Body of pancreas (tissue), 4 donors: ENCODE measurements around the gene AFDN. TPM values are rescaled to one million over a fixed set of nuclear protein-coding genes. Genes with fewer than 3 reads are reported as not detected.

Experiments used
- ATAC-seq: fragments of 150-250 bp; one replicate; pipeline ENCODE4 v1.9.1; 2016
- DNase-seq, 4 donors: peaks; one replicate each; pipeline ENCODE4 v3.0.0-alpha.2; 2019
- H3K27ac ChIP-seq, 4 donors: fragments of 200-600 bp; sonication (generic); 1 replicate in 3 of 4; 2 replicates in 1 of 4; pipeline versions ENCODE4 v1.5.1 to v1.6.1; 2016 to 2019; ENCODE audit warnings: mild to moderate bottlenecking in 1 of 4, mixed read lengths in 1 of 4, moderate library complexity in 1 of 4
- H3K27me3 ChIP-seq, 2 donors: fragments of 200-600 bp; sonication (generic); one replicate each; pipeline ENCODE4 v1.6.0; 2016; ENCODE audit warnings: mild to moderate bottlenecking in 1 of 2
- H3K36me3 ChIP-seq, 2 donors: fragments of 200-600 bp; sonication (generic); replicated peaks in 1 of 2; 2 replicates each; pipeline ENCODE4 v1.5.1; 2016; ENCODE audit warnings: low read depth in 2 of 2; ENCODE audit not compliant: insufficient read depth in 1 of 2
- H3K4me1 ChIP-seq: fragments of 200-600 bp; sonication (generic); one replicate; pipeline ENCODE4 v1.6.0; 2016
- H3K4me3 ChIP-seq, 2 donors: fragments of 200-600 bp; sonication (generic); 1 replicate in 1 of 2; 2 replicates in 1 of 2; pipeline ENCODE4 v1.5.1; 2016 to 2019
- H3K9me3 ChIP-seq, 3 donors: fragments of 200-600 bp; sonication (generic); 1 replicate in 2 of 3; 2 replicates in 1 of 3; pipeline ENCODE4 v1.5.1; 2016
- CTCF ChIP-seq, 7 experiments: fragments of 450-650 bp in 4 of 7; fragments of 200-600 bp in 3 of 7; sonication (generic) in 3 of 7; IDR thresholded peaks; one replicate each; pipeline ENCODE4 v1.5.1; 2016 to 2019; ENCODE audit warnings: antibody characterized with exemption in 7 of 7
- POLR2A ChIP-seq, 3 donors: fragments of 450-650 bp; IDR thresholded peaks; one replicate each; pipeline ENCODE4 v1.6.1; 2016; ENCODE audit warnings: antibody characterized with exemption in 3 of 3, mild to moderate bottlenecking in 2 of 3
- WGBS, 2 donors: methylation state at CpG; one replicate each; pipeline ENCODE4 v1.1.5; 2017; 5-methylcytosine and 5-hydroxymethylcytosine counted together
- intact Hi-C: fragments of 100-400 bp; cut with DNase I; formaldehyde crosslinking; loops from one replicate; pipeline ENCODE4 v1.15.1; 2023
- total RNA-seq, 2 donors: library from RNA; depleted of rRNA; stranded (reverse); fragments of >200 nt; gene quantifications; one replicate each; pipeline ENCODE4 v1.1.0, GENCODE V29; 2016

AFDN gene
- total RNA-seq, 2 donors from 2014 or later, result 160 to 195 TPM

- 88 to 93% methylated on average over 7 of the region's 7 CpGs for WGBS, 2 donors
- TF ChIP-seq CTCF (IDR thresholded peaks at IDR 0.05) (no peak), POLR2A (IDR thresholded peaks at IDR 0.05) (no peak)
- intact Hi-C loops, result no loop called here
- Histone ChIP-seq H3K36me3 (peaks cover 0 to 9% of the 10 kb centered on the region in 2 donors), H3K4me3 (no peak overlapping the region), H3K27ac (no peak overlapping the region), H3K27me3 (no peaks in the 10 kb centered on the region), H3K9me3 (no peaks in the 10 kb centered on the region), H3K4me1 (peaks cover 6% of the 10 kb centered on the region)
- DNase-seq (no peak), ATAC-seq (no peak)
Observed at GRCh38 chr6:167910652-167911051, 83.9 kb downstream of the AFDN start.

- H3K4me3 ChIP-seq, result no peak overlapping the region
- H3K27ac ChIP-seq, result no peak overlapping the region
- no peaks in the 10 kb centered on the region for H3K27me3 ChIP-seq
- no peak for ATAC-seq
- DNase-seq, result no peak
- 90 to 91% methylated on average over 2 of the region's 2 CpGs for WGBS, 2 donors
- no peaks in the 10 kb centered on the region for H3K9me3 ChIP-seq
- TF ChIP-seq POLR2A (IDR thresholded peaks at IDR 0.05), result no peak
- no peak for TF ChIP-seq CTCF (IDR thresholded peaks at IDR 0.05)
- H3K4me1 ChIP-seq, result peaks cover 6% of the 10 kb centered on the region
- intact Hi-C loops, result no loop called here
- H3K36me3 ChIP-seq, result peaks cover 0 to 16% of the 10 kb centered on the region in 2 donors
Observed at GRCh38 chr6:167912494-167912893, 85.8 kb downstream of the AFDN start.

- DNase-seq (no peak), ATAC-seq (no peak)
- intact Hi-C loops, result no loop called here
- peaks cover 0 to 16% of the 10 kb centered on the region in 2 donors for H3K36me3 ChIP-seq
- no peaks in the 10 kb centered on the region for H3K9me3 ChIP-seq
- WGBS, 2 donors, result 86 to 88% methylated on average over 3 of the region's 3 CpGs
- TF ChIP-seq POLR2A (IDR thresholded peaks at IDR 0.05), result no peak
- no peak for TF ChIP-seq CTCF (IDR thresholded peaks at IDR 0.05)
- H3K4me1 ChIP-seq, result peaks cover 6% of the 10 kb centered on the region
- H3K27me3 ChIP-seq, result no peaks in the 10 kb centered on the region
- H3K4me3 ChIP-seq, result no peak overlapping the region
- H3K27ac ChIP-seq, result no peak overlapping the region
Observed at GRCh38 chr6:167913699-167914098, 87.0 kb downstream of the AFDN start.

- WGBS, 2 donors, result 89 to 94% methylated on average over 10 of the region's 10 CpGs
- peaks cover 0 to 21% of the 10 kb centered on the region in 2 donors for H3K36me3 ChIP-seq
- H3K4me3 ChIP-seq, result no peak overlapping the region
- no peaks in the 10 kb centered on the region for H3K9me3 ChIP-seq
- H3K27me3 ChIP-seq, result no peaks in the 10 kb centered on the region
- TF ChIP-seq POLR2A (IDR thresholded peaks at IDR 0.05), result no peak
- intact Hi-C loops, result no loop called here
- H3K27ac ChIP-seq, result no peak overlapping the region
- no peak for ATAC-seq
- no peak for DNase-seq
- no peaks in the 10 kb centered on the region for H3K4me1 ChIP-seq
Observed at GRCh38 chr6:167915139-167915538, 88.4 kb downstream of the AFDN start.

- Histone ChIP-seq H3K4me3 (no peak overlapping the region), H3K27me3 (no peaks in the 10 kb centered on the region), H3K36me3 (peaks cover 0 to 23% of the 10 kb centered on the region in 2 donors), H3K9me3 (no peaks in the 10 kb centered on the region), H3K4me1 (no peaks in the 10 kb centered on the region), H3K27ac (no peak overlapping the region)
- 92 to 95% methylated on average over 2 of the region's 2 CpGs for WGBS, 2 donors
- no peak for TF ChIP-seq CTCF (IDR thresholded peaks at IDR 0.05)
- no peak for TF ChIP-seq POLR2A (IDR thresholded peaks at IDR 0.05)
- ATAC-seq, result no peak
- intact Hi-C loops, result no loop called here
- DNase-seq, result no peak
Observed at GRCh38 chr6:167917551-167918154, 90.9 kb downstream of the AFDN start.
